ENCODE results near the gene PLD2. TPM values are rescaled to one million over a fixed set of nuclear protein-coding genes. Genes with fewer than 3 reads are reported as not detected.

PLD2 gene, protein sequence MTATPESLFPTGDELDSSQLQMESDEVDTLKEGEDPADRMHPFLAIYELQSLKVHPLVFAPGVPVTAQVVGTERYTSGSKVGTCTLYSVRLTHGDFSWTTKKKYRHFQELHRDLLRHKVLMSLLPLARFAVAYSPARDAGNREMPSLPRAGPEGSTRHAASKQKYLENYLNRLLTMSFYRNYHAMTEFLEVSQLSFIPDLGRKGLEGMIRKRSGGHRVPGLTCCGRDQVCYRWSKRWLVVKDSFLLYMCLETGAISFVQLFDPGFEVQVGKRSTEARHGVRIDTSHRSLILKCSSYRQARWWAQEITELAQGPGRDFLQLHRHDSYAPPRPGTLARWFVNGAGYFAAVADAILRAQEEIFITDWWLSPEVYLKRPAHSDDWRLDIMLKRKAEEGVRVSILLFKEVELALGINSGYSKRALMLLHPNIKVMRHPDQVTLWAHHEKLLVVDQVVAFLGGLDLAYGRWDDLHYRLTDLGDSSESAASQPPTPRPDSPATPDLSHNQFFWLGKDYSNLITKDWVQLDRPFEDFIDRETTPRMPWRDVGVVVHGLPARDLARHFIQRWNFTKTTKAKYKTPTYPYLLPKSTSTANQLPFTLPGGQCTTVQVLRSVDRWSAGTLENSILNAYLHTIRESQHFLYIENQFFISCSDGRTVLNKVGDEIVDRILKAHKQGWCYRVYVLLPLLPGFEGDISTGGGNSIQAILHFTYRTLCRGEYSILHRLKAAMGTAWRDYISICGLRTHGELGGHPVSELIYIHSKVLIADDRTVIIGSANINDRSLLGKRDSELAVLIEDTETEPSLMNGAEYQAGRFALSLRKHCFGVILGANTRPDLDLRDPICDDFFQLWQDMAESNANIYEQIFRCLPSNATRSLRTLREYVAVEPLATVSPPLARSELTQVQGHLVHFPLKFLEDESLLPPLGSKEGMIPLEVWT
- total RNA-seq, result 35.3 and 38.9 TPM in 2 replicates

DNA sequence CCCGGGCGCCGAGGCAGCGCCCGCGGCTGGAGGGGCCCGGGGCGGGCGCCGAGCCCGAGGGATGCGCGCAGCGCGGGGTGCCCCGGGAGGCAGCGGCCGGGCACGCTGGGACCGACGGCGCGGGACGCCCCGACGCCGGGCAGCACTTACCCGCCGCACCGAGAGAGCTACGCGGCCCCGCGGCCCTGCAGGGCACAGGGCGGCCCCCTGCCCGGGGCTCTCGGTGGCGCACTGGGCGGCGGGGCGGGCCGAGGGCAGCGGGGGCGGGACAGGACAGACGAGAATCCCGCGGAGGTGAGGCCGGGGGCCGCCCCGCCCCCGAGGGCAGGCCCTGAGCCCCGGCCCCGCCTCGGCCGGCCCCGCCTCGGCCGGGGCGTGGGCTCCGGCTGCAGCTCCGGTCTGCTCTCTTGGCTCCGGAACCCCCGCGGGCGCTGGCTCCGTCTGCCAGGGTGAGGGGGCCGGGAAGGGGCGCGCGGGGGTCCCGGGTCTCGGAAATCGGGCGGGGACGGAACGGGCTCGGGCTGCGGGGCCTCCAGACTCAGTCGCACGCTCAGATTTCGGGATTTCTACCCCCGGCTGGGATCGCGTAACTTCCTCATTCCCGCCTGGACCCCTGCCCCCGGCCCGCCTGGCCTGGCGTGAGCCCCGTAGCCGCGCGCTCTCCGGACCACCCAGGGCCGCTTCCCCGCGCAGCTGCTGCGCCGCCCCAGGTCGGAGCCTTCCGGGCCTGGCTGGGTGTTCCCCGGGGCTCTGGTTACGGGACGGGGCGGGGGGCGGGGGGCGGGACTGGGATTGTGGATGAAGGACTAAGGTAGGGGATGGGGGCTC, at the start of gene PLD2:
Gene PLD2, plus strand, starts transcription at position 376 of the 828 bp plus-strand sequence. CDS start 621 bp downstream, outside the sequence.

DNA sequence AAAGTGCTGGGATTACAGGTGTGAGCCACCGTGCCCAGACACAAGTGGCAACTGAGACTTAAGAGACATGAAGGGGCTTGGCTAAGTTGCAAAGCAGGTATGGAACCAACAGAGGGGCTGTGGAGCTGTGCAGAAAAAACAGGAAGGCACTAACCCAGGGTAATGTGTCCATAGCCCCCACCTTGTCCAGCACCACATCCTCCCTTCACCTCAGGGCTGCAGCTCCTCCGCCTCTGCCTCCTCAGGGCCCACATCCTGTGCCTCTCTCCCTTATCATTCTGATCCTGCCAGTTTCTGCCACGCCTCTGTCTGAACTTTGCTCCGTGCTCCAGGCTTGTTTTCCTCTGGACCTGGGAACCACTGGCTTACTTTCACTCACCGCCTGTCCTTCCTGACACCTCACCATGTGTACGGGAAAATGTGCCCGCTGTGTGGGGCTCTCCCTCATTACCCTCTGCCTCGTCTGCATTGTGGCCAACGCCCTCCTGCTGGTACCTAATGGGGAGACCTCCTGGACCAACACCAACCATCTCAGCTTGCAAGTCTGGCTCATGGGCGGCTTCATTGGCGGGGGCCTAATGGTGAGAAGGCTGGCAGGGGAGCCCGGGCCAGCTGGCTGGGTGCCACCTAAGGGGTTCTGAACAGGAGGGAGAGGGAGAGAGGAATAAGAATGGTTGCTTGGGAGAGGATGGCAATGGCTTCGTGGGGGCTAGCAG, 35.3 kb upstream of the PLD2 start, which contains the start of gene TM4SF5:
Gene TM4SF5, plus strand, starts transcription at position 368 of the 716 bp plus-strand sequence. Its CDS starts 37 bp downstream, at position 405.

GRCh38 chr17:4786106-4786511, 20.8 kb upstream of the PLD2 start, which contains the start of gene VMO1:
Gene VMO1 (minus strand): TSS chr17:4786364. CDS start chr17:4786352, 12 bp downstream.

DNA sequence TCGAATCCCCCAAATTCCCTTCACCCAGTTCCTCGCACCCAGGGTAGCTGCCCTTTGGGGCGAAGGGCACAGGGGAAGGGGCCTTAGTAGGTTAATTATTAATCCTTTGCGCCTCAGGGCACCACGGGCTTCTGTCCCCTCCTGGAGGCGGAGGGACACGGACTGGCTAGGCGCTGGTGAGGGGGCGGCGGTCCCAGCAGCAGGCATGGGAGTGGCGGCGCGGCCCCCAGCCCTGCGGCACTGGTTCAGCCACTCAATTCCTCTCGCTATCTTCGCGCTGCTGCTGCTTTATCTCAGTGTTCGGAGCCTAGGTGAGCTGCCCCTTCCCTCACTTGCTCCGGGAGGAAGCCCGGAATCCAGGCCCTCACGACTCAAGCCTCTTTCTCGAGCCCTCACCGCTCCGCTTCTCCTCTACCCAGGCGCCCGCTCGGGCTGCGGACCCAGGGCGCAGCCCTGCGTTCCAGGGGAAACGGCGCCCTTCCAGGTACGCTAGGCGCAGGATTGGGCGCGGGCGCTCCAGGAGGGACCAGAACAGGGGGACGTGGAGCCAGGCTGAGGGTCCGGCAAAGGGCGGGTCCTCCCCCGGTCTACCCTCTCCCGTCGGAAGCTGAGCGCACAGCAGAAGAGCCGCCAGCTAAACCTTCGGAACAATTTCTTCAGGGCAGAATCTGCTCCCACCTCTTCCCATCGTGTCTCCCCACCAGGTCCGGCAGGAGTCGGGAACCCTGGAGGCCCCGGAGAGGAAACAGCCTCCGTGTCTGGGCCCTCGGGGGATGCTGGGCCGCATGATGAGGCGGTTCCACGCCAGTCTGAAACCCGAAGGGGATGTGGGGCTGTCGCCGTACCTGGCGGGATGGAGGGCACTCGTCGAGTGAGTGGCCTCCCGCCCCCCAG, 17.9 kb upstream of the PLD2 start, which contains the start of gene GLTPD2:
Gene GLTPD2, plus strand, starts transcription at position 158 of the 894 bp plus-strand sequence. Its CDS starts 48 bp downstream, at position 206.

GRCh38 chr17:4802228-4802627, 4.7 kb upstream of the PLD2 start, which contains the start of gene C17orf114:
Gene C17orf114 (minus strand): TSS chr17:4802328.

DNA sequence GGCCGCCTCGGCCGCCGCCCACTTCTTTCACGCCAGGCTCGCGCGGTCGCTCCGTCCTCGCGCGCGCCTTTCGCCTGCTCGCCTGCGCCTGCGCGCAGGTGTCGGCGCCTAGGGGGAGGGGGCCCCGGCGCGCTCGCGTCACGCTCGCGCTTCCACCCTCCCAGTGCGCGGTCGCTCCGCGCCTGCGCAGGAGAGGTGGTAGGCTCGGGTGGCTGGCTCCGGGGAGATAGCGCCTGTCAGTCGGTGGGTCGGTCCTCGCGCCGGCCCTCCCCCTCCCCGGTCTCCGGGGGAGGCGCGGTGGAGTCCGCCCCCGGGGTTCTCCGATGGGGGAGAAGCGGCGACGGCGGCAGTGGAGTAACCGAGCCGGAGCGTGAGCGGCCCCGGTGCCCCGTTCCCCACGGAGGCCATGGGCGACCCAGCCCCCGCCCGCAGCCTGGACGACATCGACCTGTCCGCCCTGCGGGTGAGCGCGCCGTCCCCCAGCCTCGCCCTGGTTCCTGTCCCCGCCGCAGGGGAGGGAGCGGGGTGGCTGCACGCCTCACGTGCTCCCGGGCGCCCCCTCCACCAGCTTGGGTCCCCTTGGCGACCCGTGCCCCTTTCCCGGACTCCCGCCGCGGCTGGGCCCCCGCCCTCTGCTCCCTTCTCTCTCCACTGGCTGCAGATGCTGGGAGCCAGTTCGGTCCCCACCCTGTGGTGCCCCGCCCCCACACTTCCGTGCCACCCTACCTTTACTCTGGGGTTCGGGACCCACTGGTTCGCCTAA, 26.4 kb downstream of the PLD2 start, which contains the start of gene MINK1:
Gene MINK1, plus strand, starts transcription at position 163 of the 763 bp plus-strand sequence. Its CDS starts 244 bp downstream, at position 407.

Other genes starting within 250 kb of the PLD2 start
- gene GGT6, start 246.6 kb upstream of the PLD2 start, total RNA-seq, result not detected in 2 replicates
- gene SMTNL2, start 222.6 kb upstream of the PLD2 start, total RNA-seq, result not detected in 2 replicates
- gene ALOX15, start 165.5 kb upstream of the PLD2 start, total RNA-seq, result not detected in 2 replicates
- 26.5 and 29.7 TPM in 2 replicates for gene PELP1, start 103.0 kb upstream of the PLD2 start, total RNA-seq
- gene ARRB2, start 96.5 kb upstream of the PLD2 start, total RNA-seq, result 11.8 and 12.4 TPM in 2 replicates
- gene MED11, start 75.7 kb upstream of the PLD2 start, total RNA-seq, result 13.8 and 14.4 TPM in 2 replicates
- gene ZMYND15, start 67.3 kb upstream of the PLD2 start, total RNA-seq, result under 0.01 TPM in 1 of 2 replicates, not detected in the other
- gene CXCL16, start 67.2 kb upstream of the PLD2 start, total RNA-seq, result 2.0 and 3.9 TPM in 2 replicates
- not detected in 2 replicates for gene TM4SF5, start 35.3 kb upstream of the PLD2 start, total RNA-seq
- not detected in 2 replicates for gene VMO1, start 20.8 kb upstream of the PLD2 start, total RNA-seq
- not detected in 2 replicates for gene GLTPD2, start 18.2 kb upstream of the PLD2 start, total RNA-seq
- gene PSMB6, start 11.0 kb upstream of the PLD2 start, total RNA-seq, result 154 and 158 TPM in 2 replicates
- gene MINK1, start 26.2 kb downstream of the PLD2 start, total RNA-seq, result 57.6 and 66.6 TPM in 2 replicates
- 1.1 and 1.3 TPM in 2 replicates for gene C17orf107, start 92.4 kb downstream of the PLD2 start, total RNA-seq
- gene CHRNE, start 95.9 kb downstream of the PLD2 start, total RNA-seq, result 0.65 and 3.0 TPM in 2 replicates
- not detected in 2 replicates for gene GP1BA, start 125.1 kb downstream of the PLD2 start, total RNA-seq
- 40.4 and 59.4 TPM in 2 replicates for gene SLC25A11, start 132.9 kb downstream of the PLD2 start, total RNA-seq
- gene RNF167, start 133.1 kb downstream of the PLD2 start, total RNA-seq, result 39.5 and 40.2 TPM in 2 replicates
- 506 and 560 TPM in 2 replicates for gene PFN1, start 141.4 kb downstream of the PLD2 start, total RNA-seq
- 1.5 and 1.6 TPM in 2 replicates for gene ENO3, start 144.0 kb downstream of the PLD2 start, total RNA-seq
- gene SPAG7, start 160.7 kb downstream of the PLD2 start, total RNA-seq, result 40.2 and 45.6 TPM in 2 replicates
- 8.2 and 10.0 TPM in 2 replicates for gene CAMTA2, start 180.5 kb downstream of the PLD2 start, total RNA-seq
- 0.33 and 0.48 TPM in 2 replicates for gene INCA1, start 190.4 kb downstream of the PLD2 start, total RNA-seq
- 116 and 123 TPM in 2 replicates for gene KIF1C, start 190.8 kb downstream of the PLD2 start, total RNA-seq
- 0.33 TPM in 1 of 2 replicates, not detected in the other for gene SLC52A1, start 228.3 kb downstream of the PLD2 start, total RNA-seq